ENCODE results near the gene KRTAP6-2.

KRTAP6-2 gene

GRCh38 chr21:30625449-30626165 is 26.9 kb upstream of the KRTAP6-2 start:
- Histone ChIP-seq H3K36me3 (ENCODE audit: insufficient read depth, insufficient read length, low read length) (no peaks in the 10 kb centered on the region), H3K4me3 (ENCODE audit: insufficient read length, low read depth) (no peak overlapping the region), H3K27me3 (ENCODE audit: insufficient read depth, insufficient read length) (no peaks in the 10 kb centered on the region), H3K9me3 (ENCODE audit: insufficient read depth, low read length) (peaks cover 15% of the 10 kb centered on the region; the same call in 1 of the 2 replicates), H3K4me1 (ENCODE audit: insufficient read depth, insufficient read length) (no peaks in the 10 kb centered on the region), H3K9ac (ENCODE audit: insufficient read length, low read depth) (no peak overlapping the region)
- TF ChIP-seq ZNF274 (IDR thresholded peaks at IDR 0.05; ENCODE audit: low read depth, low read length) (no peak), SUZ12 (IDR thresholded peaks at IDR 0.05; ENCODE audit: extremely low read depth, insufficient read depth, insufficient read length) (no peak), YY1 (IDR thresholded peaks at IDR 0.05; ENCODE audit: insufficient read depth, insufficient read length) (no peak)
- no peak for DNase-seq (ENCODE audit: low read depth, low spot score)

GRCh38 chr21:30623362-30623761 is 24.7 kb upstream of the KRTAP6-2 start:
- TF ChIP-seq SUZ12 (IDR thresholded peaks at IDR 0.05; ENCODE audit: extremely low read depth, insufficient read depth, insufficient read length) (no peak), ZNF274 (IDR thresholded peaks at IDR 0.05; ENCODE audit: low read depth, low read length) (no peak), YY1 (IDR thresholded peaks at IDR 0.05; ENCODE audit: insufficient read depth, insufficient read length) (no peak)
- DNase-seq (ENCODE audit: low read depth, low spot score) = no peak
- Histone ChIP-seq H3K4me1 (ENCODE audit: insufficient read depth, insufficient read length) (no peaks in the 10 kb centered on the region), H3K9ac (ENCODE audit: insufficient read length, low read depth) (no peak overlapping the region), H3K27me3 (ENCODE audit: insufficient read depth, insufficient read length) (no peaks in the 10 kb centered on the region), H3K36me3 (ENCODE audit: insufficient read depth, insufficient read length, low read length) (no peaks in the 10 kb centered on the region), H3K9me3 (ENCODE audit: insufficient read depth, low read length) (peaks cover 15% of the 10 kb centered on the region; the same call in 1 of the 2 replicates), H3K4me3 (ENCODE audit: insufficient read length, low read depth) (no peak overlapping the region)

- no peak within 1 kb of the TSS for H3K4me3 ChIP-seq (ENCODE audit: insufficient read length, low read depth)
- H3K4me1 ChIP-seq (ENCODE audit: insufficient read depth, insufficient read length) = no peaks in the 10 kb centered on the region
- H3K27me3 ChIP-seq (ENCODE audit: insufficient read depth, insufficient read length) = no peaks in the 10 kb centered on the region
- TF ChIP-seq SUZ12 (IDR thresholded peaks at IDR 0.05; ENCODE audit: extremely low read depth, insufficient read depth, insufficient read length) = no peak
- no peak for TF ChIP-seq ZNF274 (IDR thresholded peaks at IDR 0.05; ENCODE audit: low read depth, low read length)
- TF ChIP-seq YY1 (IDR thresholded peaks at IDR 0.05; ENCODE audit: insufficient read depth, insufficient read length) = no peak
- no peak within 1 kb of the TSS for H3K9ac ChIP-seq (ENCODE audit: insufficient read length, low read depth)
- peaks cover 14% of the 10 kb centered on the region; the same call in 1 of the 2 replicates for H3K9me3 ChIP-seq (ENCODE audit: insufficient read depth, low read length)
- no peak for DNase-seq (ENCODE audit: low read depth, low spot score)
- H3K36me3 ChIP-seq (ENCODE audit: insufficient read depth, insufficient read length, low read length) = no peaks in the 10 kb centered on the region
These were observed 21.8 kb upstream of the KRTAP6-2 start, which contains the start of gene KRTAP20-4 for GRCh38 chr21:30620522-30620921. Gene KRTAP20-4 (plus strand): TSS chr21:30620627.

GRCh38 chr21:30620080-30620479 is 21.4 kb upstream of the KRTAP6-2 start:
- Histone ChIP-seq H3K9ac (ENCODE audit: insufficient read length, low read depth) (no peak overlapping the region), H3K4me1 (ENCODE audit: insufficient read depth, insufficient read length) (no peaks in the 10 kb centered on the region), H3K4me3 (ENCODE audit: insufficient read length, low read depth) (no peak overlapping the region), H3K36me3 (ENCODE audit: insufficient read depth, insufficient read length, low read length) (no peaks in the 10 kb centered on the region), H3K9me3 (ENCODE audit: insufficient read depth, low read length) (peaks cover 10% of the 10 kb centered on the region; the same call in 1 of the 2 replicates), H3K27me3 (ENCODE audit: insufficient read depth, insufficient read length) (no peaks in the 10 kb centered on the region)
- no peak for TF ChIP-seq YY1 (IDR thresholded peaks at IDR 0.05; ENCODE audit: insufficient read depth, insufficient read length)
- no peak for DNase-seq (ENCODE audit: low read depth, low spot score)

- Histone ChIP-seq H3K9me3 (ENCODE audit: insufficient read depth, low read length) (no peaks in the 10 kb centered on the region), H3K27me3 (ENCODE audit: insufficient read depth, insufficient read length) (no peaks in the 10 kb centered on the region), H3K9ac (ENCODE audit: insufficient read length, low read depth) (no peak within 1 kb of the TSS), H3K4me3 (ENCODE audit: insufficient read length, low read depth) (no peak within 1 kb of the TSS), H3K36me3 (ENCODE audit: insufficient read depth, insufficient read length, low read length) (no peaks in the 10 kb centered on the region), H3K4me1 (ENCODE audit: insufficient read depth, insufficient read length) (no peaks in the 10 kb centered on the region)
- no peak for TF ChIP-seq ZNF274 (IDR thresholded peaks at IDR 0.05; ENCODE audit: low read depth, low read length)
- no peak for TF ChIP-seq YY1 (IDR thresholded peaks at IDR 0.05; ENCODE audit: insufficient read depth, insufficient read length)
- TF ChIP-seq SUZ12 (IDR thresholded peaks at IDR 0.05; ENCODE audit: extremely low read depth, insufficient read depth, insufficient read length) = no peak
- DNase-seq (ENCODE audit: low read depth, low spot score) = no peak
These were observed 17.4 kb upstream of the KRTAP6-2 start, which contains the start of gene KRTAP20-1 for GRCh38 chr21:30616125-30616524. Gene KRTAP20-1 (plus strand): TSS chr21:30616425. CDS start chr21:30616455, 30 bp downstream.

- no peak for DNase-seq (ENCODE audit: low read depth, low spot score)
- Histone ChIP-seq H3K4me1 (ENCODE audit: insufficient read depth, insufficient read length) (no peaks in the 10 kb centered on the region), H3K9ac (ENCODE audit: insufficient read length, low read depth) (no peak overlapping the region), H3K27me3 (ENCODE audit: insufficient read depth, insufficient read length) (no peaks in the 10 kb centered on the region), H3K36me3 (ENCODE audit: insufficient read depth, insufficient read length, low read length) (no peaks in the 10 kb centered on the region), H3K9me3 (ENCODE audit: insufficient read depth, low read length) (no peaks in the 10 kb centered on the region), H3K4me3 (ENCODE audit: insufficient read length, low read depth) (no peak overlapping the region)
- TF ChIP-seq ZNF274 (IDR thresholded peaks at IDR 0.05; ENCODE audit: low read depth, low read length) (no peak), YY1 (IDR thresholded peaks at IDR 0.05; ENCODE audit: insufficient read depth, insufficient read length) (no peak), SUZ12 (IDR thresholded peaks at IDR 0.05; ENCODE audit: extremely low read depth, insufficient read depth, insufficient read length) (no peak)
These were observed 16.5 kb upstream of the KRTAP6-2 start for GRCh38 chr21:30615199-30615598.

- H3K9ac ChIP-seq (ENCODE audit: insufficient read length, low read depth) = no peak within 1 kb of the TSS
- no peak within 1 kb of the TSS for H3K4me3 ChIP-seq (ENCODE audit: insufficient read length, low read depth)
- no peak for TF ChIP-seq ZNF274 (IDR thresholded peaks at IDR 0.05; ENCODE audit: low read depth, low read length)
- no peak for TF ChIP-seq YY1 (IDR thresholded peaks at IDR 0.05; ENCODE audit: insufficient read depth, insufficient read length)
- no peak for TF ChIP-seq SUZ12 (IDR thresholded peaks at IDR 0.05; ENCODE audit: extremely low read depth, insufficient read depth, insufficient read length)
- H3K27me3 ChIP-seq (ENCODE audit: insufficient read depth, insufficient read length) = no peaks in the 10 kb centered on the region
- H3K4me1 ChIP-seq (ENCODE audit: insufficient read depth, insufficient read length) = no peaks in the 10 kb centered on the region
- no peaks in the 10 kb centered on the region for H3K36me3 ChIP-seq (ENCODE audit: insufficient read depth, insufficient read length, low read length)
- DNase-seq (ENCODE audit: low read depth, low spot score) = no peak
- no peaks in the 10 kb centered on the region for H3K9me3 ChIP-seq (ENCODE audit: insufficient read depth, low read length)
These were observed 15.1 kb upstream of the KRTAP6-2 start, which contains the start of gene KRTAP6-1 for GRCh38 chr21:30613836-30614235. Gene KRTAP6-1 (minus strand): TSS chr21:30613930. CDS start chr21:30613904, 26 bp downstream.
